ENCODE measurements around the gene ENOX1.

GRCh38 chr13:43376596-43376995 lies 410.2 kb downstream of the ENOX1 start:
- no peak for TF ChIP-seq CTCF (conservative IDR thresholded peaks at IDR 0.05)
- TF ChIP-seq EZH2 (IDR thresholded peaks at IDR 0.05; ENCODE audit: low read depth), result no peak
